ENCODE measurements around the gene ADCY1.

ADCY1 gene

DNA sequence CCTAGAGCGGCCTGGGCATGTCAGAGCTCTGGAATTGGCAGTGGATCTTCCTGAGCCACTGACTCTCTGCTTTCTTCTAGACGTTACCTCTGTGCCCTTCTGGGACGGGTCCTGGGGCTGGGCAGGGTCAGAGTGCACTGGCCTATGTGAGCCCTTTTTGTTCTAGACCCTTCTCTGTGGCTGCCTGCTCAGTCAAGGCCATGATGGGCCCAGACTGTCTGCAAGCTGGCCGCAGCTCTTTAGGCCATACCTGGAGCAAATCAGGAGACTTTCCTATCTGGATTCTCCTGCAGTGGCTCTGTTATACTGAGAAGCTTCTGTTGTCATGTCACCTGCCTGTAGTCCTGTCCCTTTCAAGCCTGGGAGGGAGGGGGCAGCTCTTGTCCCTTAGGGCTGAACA, 70.1 kb downstream of the ADCY1 start:
- Histone ChIP-seq H4K20me1 (ENCODE audit: insufficient read depth, low read length, poor library complexity, severe bottlenecking) (no peaks in the 10 kb centered on the region), H3K9ac (ENCODE audit: low read depth, low read length, poor library complexity, severe bottlenecking) (no peak overlapping the region), H3K79me2 (ENCODE audit: insufficient read depth, low read length) (no peaks in the 10 kb centered on the region), H3K9me3 (ENCODE audit: insufficient read depth, low read depth, low read length) (no peaks in the 10 kb centered on the region), H3K4me2 (ENCODE audit: low read depth, low read length, poor library complexity, severe bottlenecking) (no peak overlapping the region), H3F3A (ENCODE audit: low read depth) (no peaks in the 10 kb centered on the region), H3K36me3 (ENCODE audit: insufficient read depth, low read length) (no peaks in the 10 kb centered on the region), H3K4me3 (ENCODE audit: low read length, poor library complexity, severe bottlenecking) (no peak overlapping the region), H3K27me3 (ENCODE audit: insufficient read depth, low read length, poor library complexity, severe bottlenecking) (no peaks in the 10 kb centered on the region), H2AFZ (ENCODE audit: low read length) (no peak overlapping the region), H3K9me2 (replicated peaks; ENCODE audit: low read depth, low read length) (no peaks in the 10 kb centered on the region), H3K4me1 (ENCODE audit: insufficient read depth, low read length, poor library complexity, severe bottlenecking) (no peaks in the 10 kb centered on the region)
- TF ChIP-seq, protein P1, sequence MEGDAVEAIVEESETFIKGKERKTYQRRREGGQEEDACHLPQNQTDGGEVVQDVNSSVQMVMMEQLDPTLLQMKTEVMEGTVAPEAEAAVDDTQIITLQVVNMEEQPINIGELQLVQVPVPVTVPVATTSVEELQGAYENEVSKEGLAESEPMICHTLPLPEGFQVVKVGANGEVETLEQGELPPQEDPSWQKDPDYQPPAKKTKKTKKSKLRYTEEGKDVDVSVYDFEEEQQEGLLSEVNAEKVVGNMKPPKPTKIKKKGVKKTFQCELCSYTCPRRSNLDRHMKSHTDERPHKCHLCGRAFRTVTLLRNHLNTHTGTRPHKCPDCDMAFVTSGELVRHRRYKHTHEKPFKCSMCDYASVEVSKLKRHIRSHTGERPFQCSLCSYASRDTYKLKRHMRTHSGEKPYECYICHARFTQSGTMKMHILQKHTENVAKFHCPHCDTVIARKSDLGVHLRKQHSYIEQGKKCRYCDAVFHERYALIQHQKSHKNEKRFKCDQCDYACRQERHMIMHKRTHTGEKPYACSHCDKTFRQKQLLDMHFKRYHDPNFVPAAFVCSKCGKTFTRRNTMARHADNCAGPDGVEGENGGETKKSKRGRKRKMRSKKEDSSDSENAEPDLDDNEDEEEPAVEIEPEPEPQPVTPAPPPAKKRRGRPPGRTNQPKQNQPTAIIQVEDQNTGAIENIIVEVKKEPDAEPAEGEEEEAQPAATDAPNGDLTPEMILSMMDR (conservative IDR thresholded peaks at IDR 0.05; ENCODE audit: low read length), result no peak
- no peak for TF ChIP-seq EZH2phosphoT487 (IDR thresholded peaks at IDR 0.05; ENCODE audit: borderline replicate concordance)

DNA sequence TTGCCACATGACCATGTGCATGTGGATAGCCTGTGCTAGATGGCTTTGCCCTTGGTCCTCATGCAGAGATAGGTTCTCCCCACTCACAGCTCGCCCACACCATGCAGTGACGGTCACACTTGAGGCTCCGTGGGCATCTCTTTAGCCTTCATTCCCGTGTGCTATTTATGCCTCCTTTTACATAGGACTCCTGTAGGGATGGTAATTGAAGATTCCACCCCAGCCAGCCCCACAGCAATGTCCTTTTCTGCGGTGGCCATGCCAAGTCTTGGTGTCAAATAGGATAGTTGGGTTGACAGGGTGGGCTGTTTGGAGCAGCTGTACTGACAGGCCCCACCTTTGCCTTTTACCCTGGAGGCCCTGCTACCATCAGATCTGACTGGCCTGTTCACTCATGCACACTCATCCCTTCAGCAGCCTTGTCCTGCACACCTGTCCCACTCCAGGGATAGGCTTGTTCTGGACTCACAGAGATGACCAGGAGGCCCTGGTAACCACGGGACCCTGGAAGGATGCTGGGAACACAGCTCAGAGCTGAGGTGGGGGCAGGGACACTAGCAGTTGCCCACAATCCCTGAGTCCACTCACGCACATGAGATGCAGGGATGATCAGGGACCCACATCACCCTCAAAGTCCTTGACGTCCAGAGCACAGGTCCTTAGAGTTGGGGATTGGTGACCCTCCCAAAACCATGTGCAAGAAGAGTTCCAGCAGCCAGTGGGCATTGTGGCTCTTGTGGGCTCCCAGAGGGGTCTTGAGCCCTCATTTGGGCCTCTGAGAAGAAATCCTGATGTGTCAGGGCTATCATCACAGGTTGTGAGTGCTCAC, 71.2 kb downstream of the ADCY1 start:
- Histone ChIP-seq H2AFZ (ENCODE audit: low read length) (no peak overlapping the region), H3F3A (ENCODE audit: low read depth) (no peaks in the 10 kb centered on the region), H3K4me2 (ENCODE audit: low read depth, low read length, poor library complexity, severe bottlenecking) (no peak overlapping the region), H3K4me3 (ENCODE audit: low read length, poor library complexity, severe bottlenecking) (no peak overlapping the region), H3K4me1 (ENCODE audit: insufficient read depth, low read length, poor library complexity, severe bottlenecking) (no peaks in the 10 kb centered on the region), H3K79me2 (ENCODE audit: insufficient read depth, low read length) (no peaks in the 10 kb centered on the region), H3K9ac (ENCODE audit: low read depth, low read length, poor library complexity, severe bottlenecking) (no peak overlapping the region), H3K9me2 (replicated peaks; ENCODE audit: low read depth, low read length) (no peaks in the 10 kb centered on the region), H3K27me3 (ENCODE audit: insufficient read depth, low read length, poor library complexity, severe bottlenecking) (no peaks in the 10 kb centered on the region), H3K36me3 (ENCODE audit: insufficient read depth, low read length) (no peaks in the 10 kb centered on the region), H3K9me3 (ENCODE audit: insufficient read depth, low read depth, low read length) (no peaks in the 10 kb centered on the region), H4K20me1 (ENCODE audit: insufficient read depth, low read length, poor library complexity, severe bottlenecking) (no peaks in the 10 kb centered on the region)
- no peak for TF ChIP-seq EZH2phosphoT487 (IDR thresholded peaks at IDR 0.05; ENCODE audit: borderline replicate concordance)
- TF ChIP-seq, protein P1 (conservative IDR thresholded peaks at IDR 0.05; ENCODE audit: low read length), result no peak

DNA sequence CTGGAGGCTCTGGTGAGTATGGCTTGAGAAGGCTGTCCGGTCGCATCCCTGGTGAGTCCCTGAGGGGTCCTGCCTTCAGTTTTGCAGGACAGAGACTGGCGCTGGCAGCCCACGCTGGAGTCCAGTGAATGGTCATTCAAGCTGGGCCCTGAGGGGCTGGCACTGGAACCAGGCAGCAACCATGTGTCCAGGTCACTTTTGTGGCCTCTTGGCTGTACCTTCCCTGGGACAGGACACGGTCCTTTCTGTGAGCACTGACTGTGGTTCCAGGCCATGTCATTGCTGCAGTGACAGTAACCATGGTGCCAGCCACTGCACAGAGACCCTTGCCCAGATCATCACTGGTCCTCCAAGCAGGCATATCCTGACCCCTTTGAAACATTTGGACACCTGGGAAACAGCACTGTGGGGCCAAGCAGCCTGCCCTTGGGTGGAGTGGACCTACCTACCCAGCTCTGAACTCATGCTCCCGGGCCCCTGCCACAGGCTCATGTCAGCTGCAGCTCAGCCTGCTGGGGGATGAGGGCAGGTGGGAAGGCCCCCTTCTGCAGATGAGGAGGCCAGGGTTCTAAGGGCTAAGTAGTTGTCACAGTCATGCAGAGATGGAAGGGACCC, 72.1 kb downstream of the ADCY1 start:
- no peaks in the 10 kb centered on the region for H3K27me3 ChIP-seq (ENCODE audit: insufficient read depth, low read length, poor library complexity, severe bottlenecking)
- H3K9me3 ChIP-seq (ENCODE audit: insufficient read depth, low read depth, low read length), result no peaks in the 10 kb centered on the region
- no peaks in the 10 kb centered on the region for H3K9me2 ChIP-seq (replicated peaks; ENCODE audit: low read depth, low read length)
- H3K79me2 ChIP-seq (ENCODE audit: insufficient read depth, low read length), result no peaks in the 10 kb centered on the region
- no peaks in the 10 kb centered on the region for H3F3A ChIP-seq (ENCODE audit: low read depth)
- no peaks in the 10 kb centered on the region for H4K20me1 ChIP-seq (ENCODE audit: insufficient read depth, low read length, poor library complexity, severe bottlenecking)
- H3K4me3 ChIP-seq (ENCODE audit: low read length, poor library complexity, severe bottlenecking), result no peak overlapping the region
- TF ChIP-seq EZH2phosphoT487 (IDR thresholded peaks at IDR 0.05; ENCODE audit: borderline replicate concordance), result no peak
- TF ChIP-seq, protein P1 (conservative IDR thresholded peaks at IDR 0.05; ENCODE audit: low read length), result no peak
- no peak overlapping the region for H3K9ac ChIP-seq (ENCODE audit: low read depth, low read length, poor library complexity, severe bottlenecking)
- no peaks in the 10 kb centered on the region for H3K36me3 ChIP-seq (ENCODE audit: insufficient read depth, low read length)
- H3K4me1 ChIP-seq (ENCODE audit: insufficient read depth, low read length, poor library complexity, severe bottlenecking), result no peaks in the 10 kb centered on the region
- H3K4me2 ChIP-seq (ENCODE audit: low read depth, low read length, poor library complexity, severe bottlenecking), result no peak overlapping the region
- H2AFZ ChIP-seq (ENCODE audit: low read length), result no peak overlapping the region

Data from Loucy (cell line).